OCI-LY3 (cell line): ENCODE measurements around the gene IL17RB.

Experiments
- EZH2phosphoT487 ChIP-seq: fragments of 200-600 bp; shearing (Covaris generic); IDR thresholded peaks from 2 replicates; pipeline ENCODE4 v1.6.1; 2018; ENCODE audit warnings: antibody characterized with exemption, mixed run types, low read depth
- TF ChIP-seq, protein P1 (sequence below): fragments of 200-600, 300-600 bp; sonication (generic); IDR thresholded peaks from 2 replicates; pipeline ENCODE4 v1.5.1; 2014; ENCODE audit warnings: antibody characterized with exemption, low read length, low read depth

GRCh38 chr3:53799338-53799865 is 47.0 kb upstream of the IL17RB start:
- TF ChIP-seq, protein P1, sequence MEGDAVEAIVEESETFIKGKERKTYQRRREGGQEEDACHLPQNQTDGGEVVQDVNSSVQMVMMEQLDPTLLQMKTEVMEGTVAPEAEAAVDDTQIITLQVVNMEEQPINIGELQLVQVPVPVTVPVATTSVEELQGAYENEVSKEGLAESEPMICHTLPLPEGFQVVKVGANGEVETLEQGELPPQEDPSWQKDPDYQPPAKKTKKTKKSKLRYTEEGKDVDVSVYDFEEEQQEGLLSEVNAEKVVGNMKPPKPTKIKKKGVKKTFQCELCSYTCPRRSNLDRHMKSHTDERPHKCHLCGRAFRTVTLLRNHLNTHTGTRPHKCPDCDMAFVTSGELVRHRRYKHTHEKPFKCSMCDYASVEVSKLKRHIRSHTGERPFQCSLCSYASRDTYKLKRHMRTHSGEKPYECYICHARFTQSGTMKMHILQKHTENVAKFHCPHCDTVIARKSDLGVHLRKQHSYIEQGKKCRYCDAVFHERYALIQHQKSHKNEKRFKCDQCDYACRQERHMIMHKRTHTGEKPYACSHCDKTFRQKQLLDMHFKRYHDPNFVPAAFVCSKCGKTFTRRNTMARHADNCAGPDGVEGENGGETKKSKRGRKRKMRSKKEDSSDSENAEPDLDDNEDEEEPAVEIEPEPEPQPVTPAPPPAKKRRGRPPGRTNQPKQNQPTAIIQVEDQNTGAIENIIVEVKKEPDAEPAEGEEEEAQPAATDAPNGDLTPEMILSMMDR = no peak
- no peak for TF ChIP-seq EZH2phosphoT487
